Measurements from ENCODE around the gene MRPS23. TPM values are rescaled to one million over a fixed set of nuclear protein-coding genes. Genes with fewer than 3 reads are reported as not detected.

The MRPS23 gene
- total and polyA plus RNA-seq, 2 of the 13 experiments (the other 11 are each of a cell fraction or from before 2014, with no cell fraction given): 63.2 to 181 TPM

- TF ChIP-seq AFF4 (CRISPR knock-in tag; IDR thresholded peaks at IDR 0.05): no peak
- TF ChIP-seq FOSL2 (CRISPR knock-in tag; IDR thresholded peaks at IDR 0.05): peak; percentile 66
- TF ChIP-seq, protein P1, sequence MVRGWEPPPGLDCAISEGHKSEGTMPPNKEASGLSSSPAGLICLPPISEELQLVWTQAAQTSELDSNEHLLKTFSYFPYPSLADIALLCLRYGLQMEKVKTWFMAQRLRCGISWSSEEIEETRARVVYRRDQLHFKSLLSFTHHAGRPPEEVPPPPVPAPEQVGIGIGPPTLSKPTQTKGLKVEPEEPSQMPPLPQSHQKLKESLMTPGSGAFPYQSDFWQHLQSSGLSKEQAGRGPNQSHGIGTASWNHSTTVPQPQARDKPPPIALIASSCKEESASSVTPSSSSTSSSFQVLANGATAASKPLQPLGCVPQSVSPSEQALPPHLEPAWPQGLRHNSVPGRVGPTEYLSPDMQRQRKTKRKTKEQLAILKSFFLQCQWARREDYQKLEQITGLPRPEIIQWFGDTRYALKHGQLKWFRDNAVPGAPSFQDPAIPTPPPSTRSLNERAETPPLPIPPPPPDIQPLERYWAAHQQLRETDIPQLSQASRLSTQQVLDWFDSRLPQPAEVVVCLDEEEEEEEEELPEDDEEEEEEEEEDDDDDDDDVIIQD (CRISPR knock-in tag; IDR thresholded peaks at IDR 0.05; ENCODE audit: low read depth): no peak; the same call in 1 of the 2 replicates
- TF ChIP-seq MEIS1 (CRISPR knock-in tag; IDR thresholded peaks at IDR 0.05; ENCODE audit: borderline replicate concordance): 0 out of 2 replicates have a peak, but pooled peaks have one; percentile 47
- peak in 1 of 2 experiments; percentile 30; a peak in 2 of 4 replicates for TF ChIP-seq NR2F1 (CRISPR knock-in tag; IDR thresholded peaks at IDR 0.05)
- TF ChIP-seq HOXA5 (CRISPR knock-in tag; IDR thresholded peaks at IDR 0.05): no peak
- peak; percentile 3; the same call in 1 of the 2 replicates for TF ChIP-seq HMG20A (CRISPR knock-in tag; IDR thresholded peaks at IDR 0.05; ENCODE audit: borderline replicate concordance)
- TF ChIP-seq ZBTB33 (CRISPR knock-in tag; IDR thresholded peaks at IDR 0.05): no peak
- TF ChIP-seq, protein P2, sequence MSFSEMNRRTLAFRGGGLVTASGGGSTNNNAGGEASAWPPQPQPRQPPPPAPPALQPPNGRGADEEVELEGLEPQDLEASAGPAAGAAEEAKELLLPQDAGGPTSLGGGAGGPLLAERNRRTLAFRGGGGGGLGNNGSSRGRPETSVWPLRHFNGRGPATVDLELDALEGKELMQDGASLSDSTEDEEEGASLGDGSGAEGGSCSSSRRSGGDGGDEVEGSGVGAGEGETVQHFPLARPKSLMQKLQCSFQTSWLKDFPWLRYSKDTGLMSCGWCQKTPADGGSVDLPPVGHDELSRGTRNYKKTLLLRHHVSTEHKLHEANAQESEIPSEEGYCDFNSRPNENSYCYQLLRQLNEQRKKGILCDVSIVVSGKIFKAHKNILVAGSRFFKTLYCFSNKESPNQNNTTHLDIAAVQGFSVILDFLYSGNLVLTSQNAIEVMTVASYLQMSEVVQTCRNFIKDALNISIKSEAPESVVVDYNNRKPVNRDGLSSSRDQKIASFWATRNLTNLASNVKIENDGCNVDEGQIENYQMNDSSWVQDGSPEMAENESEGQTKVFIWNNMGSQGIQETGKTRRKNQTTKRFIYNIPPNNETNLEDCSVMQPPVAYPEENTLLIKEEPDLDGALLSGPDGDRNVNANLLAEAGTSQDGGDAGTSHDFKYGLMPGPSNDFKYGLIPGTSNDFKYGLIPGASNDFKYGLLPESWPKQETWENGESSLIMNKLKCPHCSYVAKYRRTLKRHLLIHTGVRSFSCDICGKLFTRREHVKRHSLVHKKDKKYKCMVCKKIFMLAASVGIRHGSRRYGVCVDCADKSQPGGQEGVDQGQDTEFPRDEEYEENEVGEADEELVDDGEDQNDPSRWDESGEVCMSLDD (CRISPR knock-in tag; IDR thresholded peaks at IDR 0.05; ENCODE audit: borderline replicate concordance): 0 out of 2 replicates have a peak, but pooled peaks have one; percentile 50
- no peak; the same call in 1 of the 2 replicates for TF ChIP-seq ZNF574 (CRISPR knock-in tag; IDR thresholded peaks at IDR 0.05)
- peak; percentile 67 for TF ChIP-seq ZBTB43 (CRISPR knock-in tag; conservative IDR thresholded peaks at IDR 0.05)
Observed at GRCh38 chr17:57892820-57893595, 43.2 kb upstream of the MRPS23 start (continued).

Measured in HepG2 (cell line).